GM12878 (cell line): ENCODE results near the gene FCGR1A. TPM values are rescaled to one million over a fixed set of nuclear protein-coding genes. Genes with fewer than 3 reads are reported as not detected.
A peak's percentile ranks its signal among the peaks of the same experiment; 100 is the strongest.
"Not testable (repeated sequence)": the region's sequence is repeated elsewhere in the genome, so short reads cannot be mapped to it uniquely, and the experiment has no call there.

Experiments
- ATAC-seq: fragments of 200-7000 bp; cut with Tn5 transposase; 3 replicates; pipeline ENCODE4 v1.9.1; 2020; ENCODE audit warnings: mild to moderate bottlenecking, moderate library complexity
- BruUV-seq: library from RNA; stranded (reverse); fragments of 400-500 nt; replicated peaks from 2 replicates; lab custom pipeline; 2021; lab: Mats Ljungman, UMichigan
- CTCF ChIA-PET: fragments of 300-600 bp; sonication (Branson Sonifier 250); formaldehyde crosslinking; extraction: SDS; loops from one replicate; lab custom pipeline; 2021; ENCODE audit warnings: inconsistent platforms; lab: Yijun Ruan, JAX
- POLR2A ChIA-PET: fragments of 350-600 bp; formaldehyde crosslinking; extraction: SDS; loops from one replicate; lab custom pipeline; 2021; ENCODE audit warnings: inconsistent platforms; lab: Charles Lee
- RAD21 ChIA-PET: fragments of 300-600 bp; sonication (Branson Sonifier 250); formaldehyde crosslinking; loops from one replicate; lab custom pipeline; 2023; ENCODE audit warnings: antibody characterized with exemption; ENCODE audit not compliant: unreplicated experiment; lab: Charles Lee
- SMC1A ChIA-PET: fragments of 300-600 bp; sonication (Branson Sonifier 250); formaldehyde crosslinking; loops from one replicate; lab custom pipeline; 2023; ENCODE audit not compliant: unreplicated experiment, uncharacterized antibody; lab: Charles Lee
- DNase-seq: peaks from one replicate; pipeline ENCODE4 v3.0.0-alpha.2; 2011; ENCODE audit warnings: low read depth, low spot score
- FAIRE-seq: peaks from 3 replicates; lab custom pipeline; 2011; peaks lifted over from hg19 to GRCh38; lab: Jason Lieb, UNC
- H2AFZ ChIP-seq: 2 replicates; pipeline ENCODE4 v1.6.0; 2011; ENCODE audit warnings: low read depth, low read length, control low read depth; ENCODE audit not compliant: control insufficient read depth
- H3K27ac ChIP-seq: 2 replicates; pipeline ENCODE4 v1.5.1; 2011; ENCODE audit warnings: control low read depth; ENCODE audit not compliant: control insufficient read depth, insufficient read depth
- H3K27me3 ChIP-seq, 2 experiments: replicated peaks in 1 of 2; 2 replicates each; pipeline versions ENCODE4 v1.6.0 to v1.6.1; 2011; ENCODE audit warnings: low read length in 1 of 2; ENCODE audit not compliant: control insufficient read depth in 2 of 2, insufficient read depth in 2 of 2
- H3K36me3 ChIP-seq, 2 experiments: 2 replicates each; pipeline ENCODE4 v1.5.1; 2011; ENCODE audit warnings: low read length in 1 of 2; ENCODE audit not compliant: control insufficient read depth in 2 of 2, insufficient read depth in 2 of 2
- H3K4me1 ChIP-seq: 2 replicates; pipeline ENCODE4 v1.6.1; 2011; ENCODE audit warnings: mild to moderate bottlenecking, low read length, moderate library complexity, mixed read lengths; ENCODE audit not compliant: control insufficient read depth, insufficient read depth
- H3K4me2 ChIP-seq: 2 replicates; pipeline ENCODE4 v1.6.0; 2011; ENCODE audit warnings: control low read depth; ENCODE audit not compliant: control insufficient read depth, insufficient read depth
- H3K4me3 ChIP-seq: fragments of 200-600 bp; sonication (generic); 2 replicates; pipeline ENCODE4 v1.5.1; 2016
- H3K79me2 ChIP-seq: 2 replicates; pipeline ENCODE4 v1.6.0; 2011; ENCODE audit warnings: low read length; ENCODE audit not compliant: control insufficient read depth, insufficient read depth
- H3K9ac ChIP-seq: 2 replicates; pipeline ENCODE4 v1.8.0; 2011; ENCODE audit warnings: low read length, control low read depth, mixed read lengths; ENCODE audit not compliant: control insufficient read depth, insufficient read depth
- H3K9me3 ChIP-seq: replicated peaks from 3 replicates; pipeline ENCODE4 v1.5.1; 2011; ENCODE audit warnings: mild to moderate bottlenecking, low read length; ENCODE audit not compliant: control insufficient read depth, insufficient read depth
- H4K20me1 ChIP-seq: 2 replicates; pipeline ENCODE4 v1.6.0; 2011; ENCODE audit not compliant: control insufficient read depth, insufficient read depth
- whole genome bisulfite sequencing: methylation state at CpG from one replicate; pipeline ENCODE4 v1.1.6; 2016; ENCODE audit warnings: low lambda C conversion rate; ENCODE audit not compliant: insufficient replicate concordance, insufficient coverage; ENCODE audit errors: missing lambda C conversion rate; 5-methylcytosine and 5-hydroxymethylcytosine counted together
- in situ Hi-C: fragments of 300-500 bp; cut with MboI; formaldehyde crosslinking; loops from 9 replicates; pipeline ENCODE4 v1.14.3; 2018; ENCODE audit warnings: mixed read lengths
- intact Hi-C: fragments of 100-400 bp; cut with micrococcal nuclease; formaldehyde crosslinking; loops from one replicate; pipeline ENCODE4 v1.14.2; 2022; ENCODE audit not compliant: unreplicated experiment
- polyA plus RNA-seq, 11 experiments: library from polyadenylated mRNA; depleted of rRNA in 4 of 11; unstranded in 6 of 11; stranded (reverse) in 5 of 11; fragments of >200 nt; fragmentation: Nextera tagmentation in 4 of 11; fragmentation: Illumina TruSeq in 1 of 11; extraction: Ambion mirVana in 4 of 11; extraction: Trizol in 1 of 11; gene quantifications; 1 replicate in 1 of 11; 2 replicates in 10 of 11; pipeline versions ENCODE4 v1.2.1 to v1.2.3, GENCODE V29; 2011 to 2016; ENCODE audit warnings: inconsistent platforms in 2 of 11, missing spikeins in 2 of 11, low read depth in 1 of 11
- total RNA-seq, 4 experiments: library from RNA; depleted of rRNA in 3 of 4; stranded (reverse); fragments of >200 nt in 3 of 4; fragmentation: Illumina TruSeq in 1 of 4; extraction: Trizol in 1 of 4; gene quantifications; 2 replicates each; pipeline versions ENCODE4 v1.2.1 to v1.2.3, GENCODE V29; 2013 to 2021

FCGR1A gene
- total and polyA plus RNA-seq, 10 of the 15 experiments (the other 5 are each of a cell fraction or from before 2014, with no cell fraction given) = not detected

GRCh38 chr1:149804417-149805080, 22.1 kb downstream of the FCGR1A start:
- 100% methylated on average over 1 of the region's 4 CpGs for WGBS
- CTCF ChIA-PET = not testable (repeated sequence)

GRCh38 chr1:149810697-149811405, 28.4 kb downstream of the FCGR1A start:
- H3K27me3 ChIP-seq, CTCF ChIA-PET, BruUV-seq, in situ Hi-C loops, H3K4me1 ChIP-seq, H3K9ac ChIP-seq, H3K27ac ChIP-seq, SMC1A ChIA-PET, DNase-seq, intact Hi-C loops, H3K9me3 ChIP-seq, H4K20me1 ChIP-seq, FAIRE-seq, RAD21 ChIA-PET, H3K79me2 ChIP-seq, H3K36me3 ChIP-seq, POLR2A ChIA-PET, H2AFZ ChIP-seq: not testable (repeated sequence)
- WGBS = 54% methylated on average over 7 of the region's 7 CpGs
- peak; percentile 8 for ATAC-seq
- H3K4me3 ChIP-seq = 0 out of 2 replicates have a peak overlapping the region, but pooled peaks have one; percentile 36
- peak overlapping the region; percentile 54 for H3K4me2 ChIP-seq

More at GRCh38 chr1:149804417-149805080, 22.1 kb downstream of the FCGR1A start:
- DNase-seq, H3K27me3 ChIP-seq, H4K20me1 ChIP-seq, FAIRE-seq, intact Hi-C loops, RAD21 ChIA-PET, H3K9me3 ChIP-seq, H3K79me2 ChIP-seq, H2AFZ ChIP-seq, ATAC-seq, SMC1A ChIA-PET, in situ Hi-C loops, BruUV-seq, H3K4me1 ChIP-seq, H3K27ac ChIP-seq, POLR2A ChIA-PET, H3K4me3 ChIP-seq, H3K9ac ChIP-seq, H3K4me2 ChIP-seq, H3K36me3 ChIP-seq: not testable (repeated sequence)
